ENCODE results near the gene GRIK1. TPM values are rescaled to one million over a fixed set of nuclear protein-coding genes. Genes with fewer than 3 reads are reported as not detected.
"Not testable (repeated sequence)": the region's sequence is repeated elsewhere in the genome, so short reads cannot be mapped to it uniquely, and the experiment has no call there.

Gene GRIK1
- not detected for total RNA-seq

DNA sequence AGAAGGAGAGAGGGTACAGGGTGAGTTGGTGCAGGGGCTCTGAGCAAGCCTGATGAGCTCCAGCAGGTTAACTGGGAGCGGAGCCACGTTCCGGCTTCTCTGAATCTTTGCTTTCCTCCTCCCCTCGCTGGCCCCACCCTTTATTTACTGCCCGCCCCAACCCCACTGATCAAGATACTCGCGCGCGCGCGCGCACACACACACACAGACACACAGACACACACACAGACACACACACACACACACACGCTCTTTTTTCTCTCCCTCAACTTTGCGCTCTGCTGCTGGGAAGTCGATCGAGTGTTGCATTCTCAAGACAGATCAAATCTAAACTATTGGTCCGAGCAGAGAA, at the start of gene GRIK1:
Gene GRIK1 (minus strand): TSS at position 73 of the 352 bp plus-strand sequence.
- H3K4me3 ChIP-seq (ENCODE audit: low read length), result no peak within 1 kb of the TSS
- no peaks in the 10 kb centered on the region for H3K4me1 ChIP-seq (ENCODE audit: insufficient read depth, low read length)
- H3K27me3 ChIP-seq (ENCODE audit: insufficient read depth, low read length), result peaks cover 42% of the 10 kb centered on the region
- H3K9me3 ChIP-seq (ENCODE audit: low read depth, low read length), result no peaks in the 10 kb centered on the region

DNA sequence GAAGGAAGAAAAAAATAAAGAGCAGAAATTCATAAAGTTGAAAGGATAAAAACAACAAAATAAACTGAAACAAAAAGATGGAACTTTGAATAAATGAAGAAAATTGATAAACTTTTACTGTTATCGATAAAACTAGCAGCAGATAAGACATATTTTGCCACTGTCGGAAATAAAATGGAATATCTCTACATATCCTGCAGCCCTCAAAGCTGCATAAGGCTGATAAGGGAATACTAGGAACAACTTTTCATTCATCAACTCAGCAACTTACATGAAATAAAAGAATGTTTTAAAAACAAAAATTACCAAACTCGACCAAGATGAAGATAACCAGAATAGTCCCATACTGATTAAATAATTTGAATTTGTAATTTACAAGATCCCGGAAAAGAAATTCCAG, 48.0 kb upstream of the GRIK1 start:
- H3K9me3 ChIP-seq (ENCODE audit: low read depth, low read length), result peaks cover 22% of the 10 kb centered on the region
- no peaks in the 10 kb centered on the region for H3K27me3 ChIP-seq (ENCODE audit: insufficient read depth, low read length)
- H3K4me3 ChIP-seq (ENCODE audit: low read length), result no peak overlapping the region
- H3K4me1 ChIP-seq (ENCODE audit: insufficient read depth, low read length), result no peaks in the 10 kb centered on the region

DNA sequence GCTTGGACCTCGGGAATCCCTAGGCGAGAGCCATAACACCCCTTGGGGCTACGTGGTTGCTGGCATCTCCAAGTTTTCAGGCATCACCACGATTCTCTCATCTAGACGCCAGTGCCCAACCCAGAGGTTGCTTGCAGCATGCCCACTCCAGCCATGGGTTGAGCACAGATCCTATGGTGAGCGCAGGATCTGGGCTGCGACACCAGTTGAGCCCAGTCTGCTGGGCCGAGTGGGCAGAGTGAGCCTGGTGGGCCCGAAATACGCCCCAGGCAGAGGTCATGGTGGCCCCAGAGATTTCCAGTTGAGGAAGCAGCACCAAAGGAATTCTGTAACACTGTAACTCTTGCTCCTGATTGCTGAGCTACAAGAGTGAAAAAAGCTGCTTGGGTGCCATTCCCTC, 46.1 kb upstream of the GRIK1 start:
- Histone ChIP-seq H3K9me3 (ENCODE audit: low read depth, low read length) (peaks cover 22% of the 10 kb centered on the region), H3K4me1 (ENCODE audit: insufficient read depth, low read length) (no peaks in the 10 kb centered on the region)

DNA sequence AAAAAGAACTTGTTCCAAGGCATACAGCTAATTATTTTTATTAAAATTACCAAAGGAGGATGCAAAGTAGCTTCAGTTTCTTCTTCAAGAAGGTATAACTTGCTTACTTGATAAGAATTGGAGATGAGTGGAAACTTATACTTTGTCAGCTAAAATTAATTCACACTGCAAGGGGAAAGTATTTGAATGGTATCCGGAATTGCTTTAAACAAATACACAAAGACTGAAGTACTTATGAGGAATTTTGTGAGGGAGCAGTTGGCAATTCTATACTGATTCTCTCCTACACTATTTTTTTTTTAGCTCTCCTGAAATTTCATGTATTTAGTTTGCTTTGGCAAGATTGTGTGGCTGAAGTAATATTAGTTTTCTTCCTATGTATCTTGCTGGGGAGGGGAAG, 39.2 kb upstream of the GRIK1 start:
- Histone ChIP-seq H3K9me3 (ENCODE audit: low read depth, low read length) (no peaks in the 10 kb centered on the region), H3K4me1 (ENCODE audit: insufficient read depth, low read length) (no peaks in the 10 kb centered on the region), H3K4me3 (ENCODE audit: low read length) (no peak overlapping the region), H3K27me3 (ENCODE audit: insufficient read depth, low read length) (no peaks in the 10 kb centered on the region)

More for the DNA sequence above, 46.1 kb upstream of the GRIK1 start:
- Histone ChIP-seq H3K4me3 (ENCODE audit: low read length) (no peak overlapping the region), H3K27me3 (ENCODE audit: insufficient read depth, low read length) (no peaks in the 10 kb centered on the region)

DNA sequence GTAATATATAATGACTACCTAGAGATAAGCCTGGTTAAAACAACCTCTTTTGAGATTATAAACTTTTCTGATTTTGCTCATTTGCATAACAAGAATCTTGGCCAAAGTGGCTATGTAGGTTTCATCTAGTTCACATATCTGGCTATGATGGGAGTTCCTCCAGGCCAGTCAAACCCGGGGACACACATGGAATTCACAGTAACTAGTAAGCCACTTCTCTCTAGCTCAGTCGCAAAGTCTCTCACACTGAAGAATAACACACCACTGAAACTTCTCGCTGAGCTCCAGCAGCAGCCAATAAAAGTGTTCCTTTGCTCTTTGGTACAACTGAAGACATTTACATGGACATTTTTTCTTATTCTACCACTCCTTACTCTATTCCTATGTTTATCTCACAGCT, 36.0 kb upstream of the GRIK1 start:
- Histone ChIP-seq H3K4me3 (ENCODE audit: low read length) (no peak overlapping the region), H3K27me3 (ENCODE audit: insufficient read depth, low read length) (no peaks in the 10 kb centered on the region)

DNA sequence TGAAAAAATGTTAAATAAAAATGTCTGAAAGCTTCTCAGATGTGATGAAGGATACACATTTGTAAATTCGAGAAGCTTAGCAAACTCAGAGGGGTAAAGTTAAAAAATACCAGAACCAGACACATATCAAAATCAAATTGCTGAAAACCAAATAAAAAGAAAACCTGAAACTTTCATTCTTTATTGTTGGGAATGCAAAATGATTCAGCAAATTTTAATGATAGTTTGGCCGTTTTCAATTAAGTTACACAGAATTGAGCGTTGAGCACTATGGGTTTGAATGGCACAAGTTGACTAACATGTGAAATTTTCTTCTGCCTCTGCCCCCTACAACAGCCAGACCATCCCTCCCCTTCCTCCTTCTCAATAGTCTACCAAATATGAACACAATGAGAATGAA, 33.5 kb upstream of the GRIK1 start:
- Histone ChIP-seq H3K4me3 (ENCODE audit: low read length) (no peak overlapping the region), H3K4me1 (ENCODE audit: insufficient read depth, low read length) (no peaks in the 10 kb centered on the region), H3K27me3 (ENCODE audit: insufficient read depth, low read length) (no peaks in the 10 kb centered on the region), H3K9me3 (ENCODE audit: low read depth, low read length) (no peaks in the 10 kb centered on the region)

More for the DNA sequence above, 36.0 kb upstream of the GRIK1 start:
- Histone ChIP-seq H3K4me1 (ENCODE audit: insufficient read depth, low read length) (no peaks in the 10 kb centered on the region), H3K9me3 (ENCODE audit: low read depth, low read length) (no peaks in the 10 kb centered on the region)

DNA sequence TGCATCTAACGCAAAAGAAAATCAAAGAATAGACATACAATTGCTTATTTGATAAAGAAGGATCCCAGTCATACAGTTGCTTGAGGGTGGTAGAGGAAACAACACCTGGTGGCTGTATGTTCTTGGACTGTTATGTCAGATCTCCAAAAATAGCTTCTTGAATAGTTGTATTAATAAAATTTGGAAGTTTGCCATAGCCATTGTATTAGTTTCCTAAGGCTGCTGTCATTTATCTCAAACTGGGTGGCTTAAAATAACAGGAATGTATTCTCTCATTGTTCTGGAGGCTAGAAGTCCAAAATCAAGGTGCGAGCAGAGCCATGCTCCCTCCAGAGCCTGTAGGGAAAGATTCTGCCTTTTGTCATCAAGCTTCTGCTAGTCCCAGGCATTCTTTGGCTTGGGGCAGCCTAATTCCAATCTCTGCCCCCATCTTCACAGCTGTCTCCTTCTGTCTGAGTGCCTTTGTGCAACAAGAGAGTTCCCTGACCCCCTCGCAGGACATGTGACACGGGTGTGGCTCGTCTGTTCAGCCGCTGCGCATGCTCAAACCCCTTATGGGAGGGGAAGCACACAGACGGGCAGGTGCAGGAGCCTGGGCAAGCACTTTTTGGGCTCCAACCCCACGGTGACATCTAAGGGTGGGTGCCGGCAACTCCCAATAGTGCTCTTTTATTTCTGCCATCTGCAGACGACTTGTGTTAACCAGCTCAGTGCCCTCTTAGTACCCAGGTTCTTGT, 21.7 kb upstream of the GRIK1 start:
- H3K4me3 ChIP-seq (ENCODE audit: low read length), result no peak overlapping the region
- H3K9me3 ChIP-seq (ENCODE audit: low read depth, low read length), result no peaks in the 10 kb centered on the region
- no peaks in the 10 kb centered on the region for H3K4me1 ChIP-seq (ENCODE audit: insufficient read depth, low read length)
- no peaks in the 10 kb centered on the region for H3K27me3 ChIP-seq (ENCODE audit: insufficient read depth, low read length)

DNA sequence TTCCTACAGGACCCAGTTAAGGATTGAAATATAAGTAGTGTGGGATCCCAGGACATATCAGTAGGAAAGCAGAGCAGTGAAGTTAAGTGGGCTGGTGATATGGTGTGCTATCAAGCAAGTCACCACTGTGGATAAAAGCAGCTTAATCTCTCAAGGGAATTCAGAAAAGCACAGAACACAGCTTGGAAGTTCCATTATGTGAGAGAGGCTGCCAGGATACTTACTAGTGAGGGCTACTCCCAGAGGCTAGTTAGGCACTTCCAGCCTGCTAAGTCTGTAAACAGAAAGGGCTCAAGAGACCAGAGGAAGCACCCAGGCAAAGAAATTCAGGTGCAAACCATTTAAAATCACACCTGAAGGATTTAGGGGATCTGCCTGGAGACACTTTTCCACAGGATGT, 18.8 kb upstream of the GRIK1 start:
- Histone ChIP-seq H3K9me3 (ENCODE audit: low read depth, low read length) (no peaks in the 10 kb centered on the region), H3K27me3 (ENCODE audit: insufficient read depth, low read length) (no peaks in the 10 kb centered on the region), H3K4me3 (ENCODE audit: low read length) (no peak overlapping the region), H3K4me1 (ENCODE audit: insufficient read depth, low read length) (no peaks in the 10 kb centered on the region)

DNA sequence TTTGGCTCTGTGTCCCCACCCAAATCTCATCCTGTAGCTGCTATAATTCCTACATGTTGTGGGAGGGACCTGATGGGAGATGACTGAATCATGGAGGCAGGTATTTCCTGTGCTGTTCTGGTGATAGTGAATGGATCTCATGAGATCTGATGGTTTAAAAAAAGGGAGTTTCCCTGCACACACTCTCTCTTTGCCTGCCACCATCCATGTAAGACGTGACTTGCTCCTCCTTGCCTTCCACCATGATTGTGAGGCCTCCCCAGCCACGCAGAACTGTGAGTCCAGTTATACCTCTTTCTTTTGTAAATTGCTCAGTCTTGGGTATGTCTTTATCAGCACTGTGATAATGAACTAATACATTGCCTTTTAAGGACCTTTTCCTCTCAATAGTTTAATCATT, 18.2 kb upstream of the GRIK1 start:
- H3K9me3 ChIP-seq (ENCODE audit: low read depth, low read length); H3K4me3 ChIP-seq (ENCODE audit: low read length); H3K4me1 ChIP-seq (ENCODE audit: insufficient read depth, low read length); H3K27me3 ChIP-seq (ENCODE audit: insufficient read depth, low read length): not testable (repeated sequence)

DNA sequence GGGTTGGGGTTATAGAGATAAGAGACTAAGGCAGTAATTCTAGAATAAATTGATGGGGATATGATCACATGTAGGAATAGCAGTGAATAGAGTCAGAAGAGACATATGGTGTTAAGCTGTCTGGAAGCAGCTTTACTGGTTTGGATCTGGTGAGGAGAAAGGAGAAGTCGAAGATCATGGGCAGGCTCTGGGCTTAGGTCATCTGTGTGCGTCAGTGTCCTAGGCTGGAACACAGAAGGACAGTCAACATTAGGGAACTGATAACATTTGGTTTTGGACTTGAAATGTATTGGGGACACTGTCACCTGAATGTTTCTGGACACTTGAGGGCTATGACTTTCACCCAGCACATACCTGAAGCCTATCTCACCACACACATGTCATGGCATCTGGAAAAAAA, 13.9 kb upstream of the GRIK1 start:
- H3K4me3 ChIP-seq (ENCODE audit: low read length), result no peak overlapping the region
- no peaks in the 10 kb centered on the region for H3K27me3 ChIP-seq (ENCODE audit: insufficient read depth, low read length)
- H3K4me1 ChIP-seq (ENCODE audit: insufficient read depth, low read length), result no peaks in the 10 kb centered on the region
- H3K9me3 ChIP-seq (ENCODE audit: low read depth, low read length), result no peaks in the 10 kb centered on the region

DNA sequence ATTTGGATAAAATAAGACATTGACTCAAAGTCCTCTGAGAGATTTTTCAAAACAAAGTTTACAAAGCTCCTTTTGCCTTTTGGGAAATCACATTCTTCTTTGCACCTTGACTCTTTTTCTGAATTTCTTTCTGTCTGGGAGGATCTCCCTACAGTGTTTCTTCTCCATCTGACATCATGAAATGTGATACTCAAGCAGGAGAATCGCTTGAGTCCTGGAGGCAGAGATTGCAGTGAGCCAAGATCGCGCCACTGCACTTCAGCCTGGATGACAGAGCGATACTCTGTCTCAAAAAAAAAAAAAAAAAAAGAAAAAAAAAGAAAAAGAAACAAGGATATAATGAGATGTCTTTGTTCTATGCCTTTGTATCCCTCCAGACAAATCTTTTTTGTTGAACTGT, 13.3 kb upstream of the GRIK1 start:
- Histone ChIP-seq H3K27me3 (ENCODE audit: insufficient read depth, low read length) (no peaks in the 10 kb centered on the region), H3K9me3 (ENCODE audit: low read depth, low read length) (no peaks in the 10 kb centered on the region), H3K4me1 (ENCODE audit: insufficient read depth, low read length) (no peaks in the 10 kb centered on the region), H3K4me3 (ENCODE audit: low read length) (no peak overlapping the region)

DNA sequence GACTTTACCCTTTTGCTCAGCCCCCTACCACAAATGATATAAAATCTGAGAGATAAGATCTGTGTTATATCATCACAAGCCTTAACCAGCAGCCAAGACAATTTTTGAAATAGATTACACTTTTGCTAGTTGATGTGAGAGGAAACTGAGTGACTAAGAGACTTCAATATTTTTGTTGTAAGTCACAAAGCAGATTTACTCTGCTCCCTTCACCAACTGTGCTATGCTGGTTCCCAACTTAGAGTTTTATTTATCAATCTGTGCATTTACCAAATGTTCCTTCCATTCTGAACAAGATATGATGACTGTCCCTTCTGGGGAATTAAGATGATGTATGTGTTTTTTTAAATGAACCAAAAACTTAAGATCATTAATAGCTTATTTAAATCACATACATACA, 12.1 kb upstream of the GRIK1 start:
- no peaks in the 10 kb centered on the region for H3K4me1 ChIP-seq (ENCODE audit: insufficient read depth, low read length)
- no peaks in the 10 kb centered on the region for H3K27me3 ChIP-seq (ENCODE audit: insufficient read depth, low read length)
- H3K4me3 ChIP-seq (ENCODE audit: low read length), result no peak overlapping the region
- H3K9me3 ChIP-seq (ENCODE audit: low read depth, low read length), result no peaks in the 10 kb centered on the region

DNA sequence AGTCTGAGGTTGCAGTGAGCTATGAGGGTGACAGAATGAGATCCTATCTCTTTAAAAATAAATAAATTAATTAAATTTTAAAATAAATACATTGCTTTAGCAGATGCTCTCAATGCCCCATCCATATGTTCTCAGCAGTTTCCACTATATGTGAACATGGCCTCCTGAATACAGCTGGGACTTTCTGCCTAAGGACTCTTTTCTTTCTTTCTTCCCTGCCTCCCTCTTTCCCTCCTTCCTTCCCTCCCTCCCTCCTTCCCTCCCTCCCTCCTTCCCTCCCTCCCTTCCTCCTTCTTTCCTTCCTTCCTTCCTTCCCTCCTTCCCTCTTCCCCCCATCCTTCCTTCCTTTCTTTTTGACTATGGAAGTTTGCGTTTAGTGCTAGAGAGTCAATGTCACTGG, 10.2 kb upstream of the GRIK1 start:
- Histone ChIP-seq H3K9me3 (ENCODE audit: low read depth, low read length) (no peaks in the 10 kb centered on the region), H3K4me1 (ENCODE audit: insufficient read depth, low read length) (no peaks in the 10 kb centered on the region), H3K4me3 (ENCODE audit: low read length) (no peak overlapping the region), H3K27me3 (ENCODE audit: insufficient read depth, low read length) (no peaks in the 10 kb centered on the region)

DNA sequence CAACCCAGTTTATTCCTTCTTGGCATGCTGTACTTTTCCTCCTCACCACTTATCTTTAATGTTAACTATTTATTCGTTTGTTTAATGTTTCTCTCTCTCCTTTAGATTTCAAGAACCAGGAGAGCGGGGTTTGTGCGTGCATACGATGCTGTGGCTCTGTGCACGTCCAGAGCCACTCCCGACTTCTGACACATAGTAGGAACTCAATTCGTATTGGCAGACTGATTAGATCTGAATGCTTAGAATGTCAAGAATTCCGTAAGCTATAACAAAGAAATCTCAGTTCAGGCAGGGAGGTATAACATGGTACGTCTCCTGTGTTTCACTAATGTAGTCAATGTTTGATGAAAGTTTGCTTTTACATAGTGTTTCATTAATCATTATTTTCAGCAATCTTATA, 7.3 kb upstream of the GRIK1 start:
- Histone ChIP-seq H3K27me3 (ENCODE audit: insufficient read depth, low read length) (no peaks in the 10 kb centered on the region), H3K4me3 (ENCODE audit: low read length) (no peak overlapping the region), H3K4me1 (ENCODE audit: insufficient read depth, low read length) (no peaks in the 10 kb centered on the region), H3K9me3 (ENCODE audit: low read depth, low read length) (no peaks in the 10 kb centered on the region)

DNA sequence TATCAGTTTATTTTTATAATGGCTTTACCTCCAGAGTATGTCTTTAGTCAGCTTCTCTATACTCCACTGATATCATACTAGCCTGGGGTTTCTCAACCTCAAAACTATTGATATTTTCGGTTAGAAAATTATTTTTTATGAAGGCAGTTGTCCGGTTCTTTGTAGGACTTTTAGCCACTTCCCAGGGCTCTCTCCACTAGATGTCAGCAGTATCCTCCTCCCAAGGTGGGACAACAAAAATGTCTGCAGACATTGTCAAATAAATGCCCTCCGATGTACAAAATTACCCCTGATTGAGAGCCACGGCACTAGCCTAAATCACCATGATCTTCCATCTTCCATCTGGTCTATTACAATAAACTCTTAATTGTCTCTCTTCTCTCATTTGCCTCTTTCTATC, 4.1 kb upstream of the GRIK1 start:
- Histone ChIP-seq H3K4me3 (ENCODE audit: low read length) (no peak overlapping the region), H3K27me3 (ENCODE audit: insufficient read depth, low read length) (peaks cover 30% of the 10 kb centered on the region), H3K4me1 (ENCODE audit: insufficient read depth, low read length) (no peaks in the 10 kb centered on the region), H3K9me3 (ENCODE audit: low read depth, low read length) (no peaks in the 10 kb centered on the region)

DNA sequence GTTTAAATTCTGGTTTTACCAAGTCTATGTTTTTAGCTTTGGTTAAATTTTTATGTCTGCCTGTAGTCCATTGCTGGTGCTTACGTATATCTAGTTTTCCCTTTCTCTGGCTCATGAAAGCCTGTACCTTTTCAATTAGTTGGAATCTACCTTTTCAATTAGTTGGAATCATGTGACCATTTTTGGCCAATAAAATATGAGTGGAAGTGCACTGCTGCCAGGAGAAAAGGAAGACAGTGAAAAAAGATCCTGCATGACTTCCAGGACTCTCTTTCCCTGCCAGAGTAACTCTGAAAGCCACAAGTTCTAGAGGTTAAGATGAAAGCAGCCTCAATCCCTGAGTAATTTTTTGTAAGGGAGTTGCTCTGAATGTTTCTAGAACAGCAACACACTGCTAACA, 2.2 kb upstream of the GRIK1 start:
- Histone ChIP-seq H3K9me3 (ENCODE audit: low read depth, low read length) (no peaks in the 10 kb centered on the region), H3K4me3 (ENCODE audit: low read length) (no peak overlapping the region), H3K27me3 (ENCODE audit: insufficient read depth, low read length) (peaks cover 41% of the 10 kb centered on the region), H3K4me1 (ENCODE audit: insufficient read depth, low read length) (no peaks in the 10 kb centered on the region)
